ENCODE results near the gene KL.

KL gene

DNA sequence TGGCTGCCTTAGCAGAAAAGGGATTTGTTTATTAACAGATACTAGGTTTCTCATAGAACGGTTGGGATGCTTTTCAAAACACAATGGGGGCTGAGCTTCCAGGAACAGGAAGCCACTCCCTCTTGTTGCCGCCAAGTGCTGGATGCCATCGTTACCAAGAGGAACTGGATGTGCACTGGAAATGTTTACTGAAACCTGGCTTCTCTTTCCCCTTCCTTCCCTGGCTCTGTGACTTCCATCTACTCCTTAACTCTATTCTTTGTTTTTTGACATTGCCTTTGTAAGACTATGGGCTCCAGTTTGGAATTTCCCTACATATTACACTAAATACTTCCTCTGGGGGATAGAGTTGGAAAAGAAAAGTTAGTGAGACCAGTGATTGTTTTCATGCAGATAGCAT, 11.7 kb upstream of the KL start:
- no peak for DNase-seq (ENCODE audit: low read depth, low spot score)

DNA sequence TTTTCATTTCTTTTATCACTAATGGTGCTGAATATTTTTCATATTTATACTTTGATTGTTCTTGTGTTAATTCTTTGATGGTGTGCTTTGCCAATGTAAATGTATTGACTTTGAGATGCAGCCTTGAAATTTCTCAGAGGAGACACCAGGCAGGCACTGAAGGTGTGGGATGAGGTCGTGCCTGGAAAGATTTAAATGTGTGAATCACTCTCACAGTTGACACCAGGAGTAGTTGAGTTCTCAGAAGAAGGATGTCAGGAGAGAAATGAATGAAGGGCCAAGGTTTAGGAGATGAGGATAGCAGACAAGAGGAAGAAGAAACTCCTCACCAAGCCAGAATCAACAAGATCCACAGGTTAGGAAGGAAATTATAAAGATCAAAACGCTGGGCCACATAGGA, 10.1 kb upstream of the KL start:
- DNase-seq (ENCODE audit: low read depth, low spot score), result no peak

DNA sequence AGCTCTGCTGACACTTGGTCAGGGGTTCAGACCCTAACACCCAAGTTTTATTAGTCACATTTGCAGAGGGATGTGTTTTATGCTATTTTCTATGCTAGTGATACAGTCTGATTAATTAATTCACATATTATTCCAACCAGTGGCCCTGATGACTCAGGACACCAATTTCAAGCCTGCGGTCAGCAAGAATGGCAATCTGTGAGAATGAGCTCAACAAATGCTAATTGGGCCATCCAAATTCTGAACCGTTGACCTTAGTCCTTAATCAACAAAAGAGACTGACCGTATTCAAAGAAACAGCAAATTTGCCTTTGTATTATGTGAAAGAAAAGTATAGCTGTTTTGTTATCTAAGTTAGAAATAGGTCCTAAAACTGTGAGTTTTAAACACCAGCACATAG, 9.6 kb upstream of the KL start:
- DNase-seq (ENCODE audit: low read depth, low spot score), result no peak

DNA sequence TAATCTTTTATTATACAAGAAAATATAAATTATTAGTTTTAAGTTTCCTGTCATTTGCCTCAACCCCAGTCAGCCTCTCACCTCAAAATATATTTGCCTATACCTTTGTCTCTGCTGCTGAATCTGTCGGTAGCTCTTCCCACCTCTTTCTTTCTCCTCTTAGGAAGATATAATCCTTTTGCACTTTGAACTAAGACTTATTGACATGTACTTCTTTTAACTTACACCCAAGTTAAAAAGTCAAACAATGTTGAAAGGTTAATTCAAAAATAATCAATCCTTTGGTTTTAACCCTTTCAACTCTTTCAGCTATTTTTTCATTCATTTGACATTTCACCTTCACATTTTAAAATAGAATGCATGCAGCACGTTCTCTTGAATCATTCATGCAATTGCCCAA, 9.0 kb upstream of the KL start:
- no peak for DNase-seq (ENCODE audit: low read depth, low spot score)

DNA sequence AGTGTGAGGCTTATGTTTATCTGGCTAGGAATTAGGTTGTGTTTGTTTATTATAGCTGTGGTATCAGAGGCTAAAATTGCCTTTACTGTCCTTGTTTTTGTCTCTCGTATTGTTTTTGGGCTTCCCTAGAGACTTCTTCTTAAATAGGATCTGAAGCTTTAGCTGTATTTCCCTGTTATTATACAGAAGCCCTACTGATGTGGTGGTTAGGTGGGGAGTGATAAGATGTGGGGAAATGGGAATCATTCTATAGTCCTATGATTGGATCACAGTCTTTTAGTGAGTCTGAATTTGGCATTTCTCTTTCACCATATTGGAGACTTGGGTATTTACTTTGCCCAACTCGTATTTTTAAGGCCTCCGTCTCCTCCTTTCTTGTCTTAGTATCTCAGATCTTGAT, 8.3 kb upstream of the KL start:
- DNase-seq (ENCODE audit: low read depth, low spot score), result no peak

DNA sequence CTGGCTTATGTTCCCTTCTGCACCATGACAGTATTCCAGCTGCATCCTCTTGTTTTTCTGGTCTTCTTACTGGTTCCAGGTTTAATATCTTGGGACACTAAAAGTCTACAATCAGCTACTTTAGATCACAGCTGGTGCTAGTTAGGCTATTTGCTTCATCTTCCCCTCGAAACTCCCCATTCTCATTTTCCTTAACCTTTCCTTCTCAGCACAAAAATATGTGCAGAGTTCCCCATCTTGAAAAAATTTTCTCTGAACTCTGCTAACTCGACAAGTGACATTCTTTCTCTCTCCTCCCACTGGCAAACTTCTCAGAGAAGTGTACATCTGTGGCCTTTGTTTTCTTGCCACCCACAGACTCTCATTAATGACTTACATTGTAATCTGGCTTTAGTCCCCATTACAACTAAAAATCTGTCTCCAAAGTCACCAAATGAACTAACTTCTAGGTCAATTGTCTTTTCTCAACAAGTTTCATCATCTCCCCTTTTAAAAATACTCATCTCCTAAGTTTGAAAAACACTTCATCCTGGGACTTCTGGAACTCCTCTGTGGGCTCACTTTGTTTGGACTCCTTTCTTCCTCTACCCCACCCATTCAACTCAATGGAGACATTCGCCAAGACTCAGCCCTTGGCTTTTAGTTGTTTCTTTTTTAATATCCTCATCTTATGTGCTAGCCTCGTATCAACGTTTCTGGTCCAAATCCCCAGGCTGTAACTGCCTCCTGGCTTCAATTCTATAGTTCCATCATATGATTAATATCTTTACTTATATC, 7.1 kb upstream of the KL start:
- no peak for DNase-seq (ENCODE audit: low read depth, low spot score)

DNA sequence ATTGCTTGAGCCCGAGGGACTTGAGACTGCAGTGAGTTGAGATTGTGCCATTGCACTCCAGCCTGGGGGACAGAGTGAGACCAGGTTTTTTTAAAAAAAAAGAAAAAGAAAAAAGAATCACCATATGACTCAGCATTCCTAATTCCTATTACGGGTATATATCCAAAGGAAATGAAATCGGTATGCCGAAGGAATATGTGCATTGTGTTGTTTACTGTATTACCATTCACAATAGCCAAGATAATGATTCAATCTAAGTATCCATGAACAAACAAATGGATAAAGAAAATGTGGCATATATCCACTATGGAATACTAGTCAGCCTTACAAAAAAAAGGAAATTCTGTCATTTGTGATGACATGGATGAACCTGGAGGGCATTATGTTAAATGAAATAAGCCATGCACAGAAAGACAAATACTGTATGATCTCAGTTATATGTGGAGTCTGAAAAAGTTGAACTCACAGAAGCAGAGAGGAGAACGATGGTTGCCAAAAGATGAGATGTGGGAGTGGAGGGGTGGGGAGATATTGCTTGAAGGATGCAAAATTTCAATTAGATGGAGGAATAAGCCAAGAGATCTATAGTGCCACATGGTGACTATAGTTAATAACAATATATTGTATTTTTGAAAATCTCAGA, 4.3 kb upstream of the KL start:
- DNase-seq (ENCODE audit: low read depth, low spot score), result no peak

DNA sequence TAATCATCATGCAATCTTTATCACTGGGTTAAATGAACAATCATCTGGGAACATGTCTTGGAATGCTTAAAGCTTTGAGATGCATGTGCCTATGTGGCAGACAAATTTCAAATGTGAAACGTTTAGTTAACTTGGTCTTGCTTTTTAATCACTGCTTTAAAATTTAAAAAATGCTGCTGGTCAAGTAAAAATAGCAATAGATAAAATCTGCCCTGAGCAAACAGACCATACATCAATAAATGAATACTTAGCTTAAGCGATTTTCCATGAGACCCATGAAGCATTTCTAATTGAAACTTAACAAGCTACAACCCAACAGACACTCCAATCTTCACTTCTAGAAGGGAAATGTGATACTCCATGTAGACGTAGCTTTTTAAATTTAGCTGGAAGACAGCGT, 1.9 kb upstream of the KL start:
- no peak for DNase-seq (ENCODE audit: low read depth, low spot score)

DNA sequence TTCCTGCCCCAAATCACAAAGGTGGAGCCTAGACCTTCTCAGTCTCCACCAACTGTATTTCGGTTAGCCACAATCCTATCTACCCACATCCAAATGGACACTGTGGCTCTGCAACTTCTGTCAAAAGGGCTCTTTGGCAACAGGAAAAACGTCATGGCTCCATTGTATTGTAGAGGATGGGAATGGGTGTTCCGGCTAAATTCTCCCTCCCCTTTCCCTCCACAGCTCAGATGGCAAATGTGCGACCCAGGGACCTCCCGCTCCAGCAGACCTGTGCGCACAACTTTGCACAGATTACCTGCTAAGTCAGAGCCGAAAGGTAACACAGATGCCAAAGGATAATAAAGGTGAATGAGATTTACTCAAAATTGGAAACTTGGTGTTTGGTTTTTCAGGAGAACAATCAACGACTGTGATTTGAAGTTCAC, 968 bp upstream of the KL start:
- DNase-seq (ENCODE audit: low read depth, low spot score), result no peak

DNA sequence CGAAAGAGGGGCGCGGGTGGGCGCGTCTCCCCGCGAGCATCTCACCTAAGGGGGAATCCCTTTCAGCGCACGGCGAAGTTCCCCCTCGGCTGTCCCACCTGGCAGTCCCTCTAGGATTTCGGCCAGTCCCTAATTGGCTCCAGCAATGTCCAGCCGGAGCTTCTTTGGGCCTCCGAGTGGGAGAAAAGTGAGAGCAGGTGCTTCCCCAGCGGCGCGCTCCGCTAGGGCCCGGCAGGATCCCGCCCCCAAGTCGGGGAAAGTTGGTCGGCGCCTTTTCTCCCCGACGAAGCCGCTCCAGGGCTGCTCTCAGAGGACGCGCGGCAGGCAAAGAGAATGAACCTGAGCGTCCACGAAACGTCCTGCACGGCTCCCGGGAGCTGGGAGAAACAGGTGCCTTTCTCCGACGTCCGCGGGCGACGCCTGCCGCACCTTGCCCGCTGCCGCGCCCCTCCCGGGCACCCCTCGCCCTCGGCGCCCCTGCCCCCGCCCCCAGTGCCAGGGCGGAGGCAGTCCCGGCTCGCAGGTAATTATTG, 366 bp upstream of the KL start:
- DNase-seq (ENCODE audit: low read depth, low spot score), result no peak

DNA sequence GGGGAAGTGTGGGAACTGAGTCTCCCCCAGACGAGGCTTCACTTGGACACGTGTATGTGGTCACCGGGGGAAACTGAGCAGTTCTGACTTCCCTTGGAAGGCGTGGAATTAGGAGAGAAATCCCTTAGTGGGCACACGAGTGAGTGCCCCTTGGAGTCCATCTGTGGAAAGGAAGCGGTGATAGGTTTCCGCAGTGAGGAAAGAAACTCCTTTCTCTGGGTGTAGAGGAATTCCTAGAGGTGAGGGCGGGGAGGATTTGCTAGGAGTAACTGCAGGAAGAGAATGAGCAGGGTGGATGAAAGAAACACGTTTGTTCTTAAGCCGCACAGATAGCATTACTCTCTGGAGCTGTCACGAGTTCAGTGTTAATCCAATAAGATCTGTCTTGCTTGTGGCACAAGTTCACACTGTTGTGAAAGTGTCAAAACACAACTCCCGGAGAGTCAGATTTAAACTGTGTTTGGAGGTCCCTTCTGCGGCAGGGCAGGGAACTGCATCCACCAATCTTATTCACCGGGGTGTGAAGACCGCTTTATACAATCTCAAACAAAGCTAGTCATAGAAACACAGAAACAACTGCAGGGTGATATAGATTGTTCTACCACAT, 1.2 kb downstream of the KL start:
- peak; percentile 20 for DNase-seq (ENCODE audit: low read depth, low spot score)

DNA sequence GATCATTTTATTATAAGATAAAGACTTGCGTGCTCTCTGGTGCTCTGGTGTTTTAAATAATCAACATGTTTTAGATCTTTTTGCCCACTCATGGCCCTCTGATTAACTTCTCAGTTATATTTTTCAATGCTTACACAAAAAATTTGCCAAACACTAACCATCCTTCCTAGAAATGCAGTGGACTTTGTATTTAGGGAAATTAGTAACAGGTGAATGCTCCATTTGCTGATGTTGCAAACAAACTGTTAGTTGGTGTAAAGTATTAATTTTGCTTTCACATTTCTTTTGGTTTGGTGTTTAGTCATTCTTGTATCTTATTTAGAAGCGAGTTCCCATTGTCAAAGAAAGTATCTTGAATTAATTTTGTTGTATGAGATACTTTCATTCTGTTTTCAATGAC, 2.7 kb downstream of the KL start:
- DNase-seq (ENCODE audit: low read depth, low spot score), result no peak

DNA sequence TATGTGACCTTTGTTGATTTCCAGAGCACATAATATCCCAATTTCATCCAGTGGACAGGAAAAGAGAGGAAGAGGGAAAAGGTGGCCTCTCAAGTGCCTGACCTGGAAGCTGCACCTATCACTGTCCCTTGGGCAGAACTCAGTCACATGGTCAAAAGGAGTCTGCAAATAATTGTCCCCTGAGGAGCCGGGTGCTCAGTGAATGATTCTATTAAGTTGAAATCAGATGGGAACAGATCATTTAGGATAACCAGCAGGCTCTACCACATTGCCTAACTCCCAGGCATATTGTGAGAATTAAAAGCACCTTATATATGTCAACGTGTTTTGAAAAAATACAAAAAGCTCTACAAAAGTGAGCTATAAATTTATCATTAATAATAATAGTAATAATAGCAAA, 6.8 kb downstream of the KL start:
- DNase-seq (ENCODE audit: low read depth, low spot score), result no peak

DNA sequence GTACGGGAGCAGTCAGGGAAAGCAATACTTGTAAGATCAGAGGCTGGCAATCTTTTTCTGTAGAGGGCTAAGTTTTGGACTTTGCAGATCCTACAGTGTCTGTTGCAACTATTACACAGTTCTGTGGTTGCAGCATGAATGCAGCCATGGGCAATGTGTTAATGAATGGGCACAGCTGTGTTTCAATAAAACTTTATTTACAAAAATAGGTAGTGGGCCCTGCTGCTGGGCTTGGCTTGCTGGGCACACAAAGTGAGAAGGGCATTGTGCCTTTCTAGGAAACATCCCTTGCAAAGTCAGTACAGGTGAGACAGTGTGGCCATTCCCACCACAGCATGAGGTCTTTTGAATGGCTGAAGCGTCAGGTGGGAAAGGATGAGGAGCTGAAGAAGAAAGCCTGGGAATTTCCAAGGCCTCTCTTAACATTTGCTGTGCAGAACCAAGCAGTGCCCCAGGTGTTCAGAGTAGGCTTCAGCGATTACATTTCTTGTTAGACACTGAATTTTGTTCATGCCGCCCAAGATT, 9.1 kb downstream of the KL start:
- no peak for DNase-seq (ENCODE audit: low read depth, low spot score)

DNA sequence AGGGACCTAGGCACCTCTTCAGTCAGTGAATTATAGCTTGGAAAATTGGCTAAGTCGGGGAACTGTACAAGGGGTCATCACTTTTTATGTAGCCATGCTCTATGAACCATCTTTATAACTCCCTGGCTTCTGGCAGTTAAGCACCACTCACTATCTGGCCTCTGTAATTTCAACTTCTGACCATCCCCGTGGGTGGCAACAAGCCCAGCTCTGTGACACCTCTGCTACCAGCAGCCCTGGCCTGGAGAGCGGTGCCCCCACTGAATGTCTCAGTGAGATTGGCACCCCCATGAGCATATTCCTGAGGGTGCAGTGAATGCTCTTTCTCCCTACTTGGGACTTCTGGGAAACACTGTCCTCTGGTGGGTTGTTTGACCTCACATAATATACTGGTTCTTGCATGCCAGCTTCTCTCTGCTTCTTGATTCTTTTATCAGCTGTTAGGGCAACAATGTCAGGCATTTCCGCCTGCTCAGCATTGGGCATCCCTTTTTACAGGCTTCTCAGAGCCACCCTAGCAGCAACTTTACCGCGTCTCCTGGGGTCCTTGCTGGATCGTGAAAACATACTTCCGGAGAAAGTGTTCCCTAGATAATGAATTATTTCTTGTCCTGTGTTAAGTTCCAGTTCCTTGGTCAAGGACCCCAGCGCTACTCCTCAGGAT, 10.4 kb downstream of the KL start:
- DNase-seq (ENCODE audit: low read depth, low spot score), result no peak

DNA sequence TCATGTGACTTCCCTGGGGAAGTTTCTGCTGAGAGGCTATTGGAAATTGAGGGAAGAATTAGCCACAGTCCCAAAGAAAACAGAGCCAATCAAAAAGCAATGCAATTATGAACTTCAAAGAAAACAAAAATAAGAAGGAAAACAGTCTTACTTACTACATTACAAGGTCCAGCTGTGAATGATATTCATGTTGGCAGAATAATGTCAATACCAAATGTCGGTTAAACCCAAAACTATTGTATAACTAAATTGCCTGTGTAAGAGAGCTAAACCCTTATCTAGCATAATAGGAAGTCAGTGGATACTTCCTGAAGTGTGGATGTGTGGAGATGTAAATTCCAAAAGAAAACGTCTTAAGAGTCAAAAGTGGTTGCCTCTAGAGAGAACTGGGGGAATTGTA, 12.4 kb downstream of the KL start:
- no peak for DNase-seq (ENCODE audit: low read depth, low spot score)

DNA sequence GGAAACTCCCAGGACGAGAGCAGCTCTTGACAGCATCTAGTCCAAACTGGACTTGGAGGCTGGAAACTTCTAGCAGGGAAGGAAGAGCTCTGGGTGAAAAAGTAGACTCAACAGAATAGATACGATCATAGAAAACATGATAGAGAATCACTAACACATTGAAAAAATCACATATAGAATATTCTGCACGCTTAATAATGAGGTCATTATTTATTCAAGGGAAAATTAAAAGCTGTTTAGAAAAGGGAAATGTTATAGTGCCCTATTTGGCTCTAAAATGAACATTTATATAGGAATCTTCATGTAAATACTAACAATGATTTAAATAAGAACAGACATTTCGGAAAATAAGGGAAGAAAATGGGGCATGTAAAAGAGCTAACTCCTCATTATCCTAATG, 15.1 kb downstream of the KL start:
- no peak for DNase-seq (ENCODE audit: low read depth, low spot score)

DNA sequence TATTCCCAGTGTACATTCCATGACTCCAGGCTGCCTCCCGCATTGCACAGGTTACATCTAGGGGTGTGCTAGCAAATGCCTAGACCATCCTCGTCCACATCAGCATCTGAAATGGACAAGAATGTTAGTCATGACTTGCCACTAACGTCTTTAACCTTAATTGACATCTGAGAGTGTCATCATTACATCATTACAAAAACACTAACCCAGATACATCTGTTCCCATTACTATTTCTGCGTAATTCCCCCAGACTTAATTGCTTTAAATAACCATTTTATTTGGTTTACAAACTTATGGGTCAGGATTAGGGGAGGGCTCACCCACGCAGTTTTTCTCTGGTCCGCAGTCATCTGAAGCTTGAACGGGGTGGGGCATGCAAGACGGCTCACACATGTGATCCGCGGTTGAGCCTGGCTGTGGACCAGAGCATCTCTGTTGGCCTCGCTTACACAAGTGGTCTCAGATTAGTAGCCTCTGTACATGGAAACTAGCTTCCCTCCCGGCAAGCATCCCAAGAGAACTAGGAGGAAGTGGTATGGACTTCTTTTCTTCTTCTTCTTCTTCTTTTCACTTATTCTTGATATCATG, 15.9 kb downstream of the KL start:
- DNase-seq (ENCODE audit: low read depth, low spot score), result no peak

DNA sequence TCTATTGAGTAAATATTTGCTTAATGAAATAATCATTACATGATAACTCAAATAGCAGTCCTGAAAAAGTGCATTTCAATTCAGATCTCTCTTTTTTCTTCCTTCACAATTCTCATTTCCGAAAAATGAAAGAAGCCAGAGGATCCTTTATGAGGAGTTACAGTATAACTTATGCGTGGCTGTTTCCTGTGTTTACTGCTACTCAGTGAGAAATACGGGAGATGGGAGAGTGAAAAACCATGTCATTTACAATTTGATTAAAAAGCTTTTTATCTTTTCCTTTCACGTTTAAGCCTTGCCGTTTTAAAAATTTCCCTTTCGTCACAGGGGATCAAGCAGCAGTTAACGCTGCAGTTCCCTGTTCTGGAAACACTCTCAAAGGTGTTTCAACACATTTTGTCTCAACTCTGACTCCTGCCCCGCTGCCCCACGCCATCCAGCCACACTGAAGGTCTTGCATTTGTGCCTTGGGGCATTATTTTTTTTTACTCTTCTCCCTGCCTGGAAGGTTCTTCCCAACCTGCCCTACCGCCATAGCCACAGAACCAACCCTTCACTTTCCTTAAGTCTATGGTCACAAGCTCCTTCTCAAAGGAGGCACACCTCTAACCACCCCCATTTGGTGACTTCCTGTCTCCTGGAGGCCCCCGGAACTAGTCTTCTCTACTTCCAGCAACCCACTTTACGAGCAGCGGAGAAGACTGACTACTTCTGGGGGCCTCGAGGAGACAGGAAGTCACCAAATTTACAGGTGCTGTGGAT, 17.0 kb downstream of the KL start:
- no peak for DNase-seq (ENCODE audit: low read depth, low spot score)

DNA sequence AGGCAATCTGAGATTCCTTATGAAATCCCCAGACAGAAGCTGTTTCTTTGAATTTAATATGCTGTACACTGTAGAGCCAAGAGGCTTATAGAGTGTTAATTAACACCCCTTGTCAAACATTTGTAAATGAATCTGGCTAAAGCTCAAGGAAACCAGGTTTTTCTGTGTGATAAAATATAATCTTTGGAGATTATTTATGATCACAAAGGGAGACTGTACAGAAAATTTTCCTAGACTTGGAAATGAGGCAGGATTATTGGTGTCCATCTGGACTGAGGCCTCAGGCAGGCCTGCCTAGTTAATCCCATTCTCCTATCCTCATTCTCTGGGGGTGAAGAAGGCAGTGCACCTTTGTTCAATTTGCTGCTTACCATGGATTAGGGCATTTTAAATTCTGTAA, 17.8 kb downstream of the KL start:
- DNase-seq (ENCODE audit: low read depth, low spot score), result no peak

DNA sequence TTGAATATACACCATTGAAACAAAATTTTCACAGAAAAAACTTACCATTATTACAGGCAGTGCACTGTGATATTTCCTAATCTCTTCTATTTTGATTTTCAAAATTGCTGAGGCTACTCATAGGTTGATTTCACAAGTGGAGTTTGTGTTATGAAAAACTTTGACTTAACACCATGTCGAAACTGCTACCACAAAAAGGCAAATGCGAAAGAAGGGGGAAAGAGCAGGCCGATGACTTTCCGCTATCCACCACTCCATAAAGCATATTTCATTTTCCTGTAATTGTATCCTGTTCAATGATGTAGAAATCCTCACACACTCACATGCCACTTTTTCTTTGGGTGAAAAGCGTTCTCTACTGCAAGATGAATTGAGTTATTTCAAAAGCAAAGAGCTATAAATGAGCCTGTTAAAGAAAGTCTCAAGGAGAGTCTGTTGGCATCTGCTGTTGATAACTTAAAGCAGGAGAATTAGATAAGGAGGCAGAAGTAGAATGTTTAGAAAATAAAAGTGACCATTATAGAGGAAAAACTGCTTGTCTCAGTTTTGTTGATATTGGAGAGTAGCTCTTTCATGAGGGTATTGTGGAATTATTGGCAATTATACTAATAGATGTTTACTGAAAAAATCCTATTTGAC, 18.8 kb downstream of the KL start:
- no peak for DNase-seq (ENCODE audit: low read depth, low spot score)

Data from iPS DF 19.7 (cell line).